HEK293 (cell line): ENCODE data around the gene ZNHIT2.

Source experiments
- CTCF ChIA-PET: fragments of 350-600 bp; formaldehyde crosslinking; extraction: SDS; loops from one replicate; lab custom pipeline; 2021; ENCODE audit warnings: antibody characterized with exemption; lab: Yijun Ruan, JAX
- POLR2A ChIA-PET: fragments of 300-600 bp; formaldehyde crosslinking; extraction: SDS; loops from one replicate; lab custom pipeline; 2020; ENCODE audit warnings: antibody characterized with exemption, inconsistent platforms; lab: Yijun Ruan, JAX
- H3K27ac ChIP-seq: fragments of 200-500 bp; sonication (Bioruptor generic); 2 replicates; pipeline ENCODE4 v1.5.1; 2014; ENCODE audit warnings: low read depth, low read length, control low read depth, inconsistent platforms; ENCODE audit errors: extremely low read depth
- H3K36me3 ChIP-seq, 2 experiments: fragments of 200-500 bp in 1 of 2; sonication (Bioruptor generic) in 1 of 2; 1 replicate in 1 of 2; 2 replicates in 1 of 2; pipeline ENCODE4 v1.5.1; 2014 to 2017; ENCODE audit warnings: inconsistent platforms in 2 of 2, low read length in 2 of 2; ENCODE audit not compliant: control insufficient read depth in 2 of 2, insufficient read depth in 1 of 2
- H3K4me1 ChIP-seq: fragments of 200-500 bp; sonication (Bioruptor generic); 2 replicates; pipeline ENCODE4 v1.5.1; 2014; ENCODE audit warnings: mild to moderate bottlenecking, low read length, inconsistent platforms; ENCODE audit not compliant: control insufficient read depth, insufficient read depth
- H3K4me3 ChIP-seq: 2 replicates; pipeline ENCODE4 v1.5.1; 2011; ENCODE audit warnings: low read depth, mild to moderate bottlenecking, control low read depth, low read length, moderate library complexity
- H3K9me3 ChIP-seq: fragments of 200-500 bp; sonication (Bioruptor generic); 2 replicates; pipeline ENCODE4 v1.5.1; 2014; ENCODE audit warnings: low read depth, low read length, inconsistent platforms; ENCODE audit not compliant: control insufficient read depth, insufficient read depth
- CTCF ChIP-seq: fragments of 450-650 bp; formaldehyde crosslinking; IDR thresholded peaks from 2 replicates; pipeline ENCODE4 v1.5.1; 2016; ENCODE audit warnings: missing biosample characterization, missing genetic modification characterization
- ELK4 ChIP-seq: IDR thresholded peaks from 2 replicates; pipeline ENCODE4 v1.6.1; 2011; ENCODE audit warnings: mild to moderate bottlenecking, low read depth, low read length, borderline replicate concordance
- HIC1 ChIP-seq: fragments of 450-650 bp; formaldehyde crosslinking; IDR thresholded peaks from 2 replicates; pipeline ENCODE4 v1.5.1; 2016; ENCODE audit warnings: missing biosample characterization, missing genetic modification characterization
- KLF16 ChIP-seq: fragments of 450-650 bp; formaldehyde crosslinking; IDR thresholded peaks from 2 replicates; pipeline ENCODE4 v1.5.1; 2017; ENCODE audit warnings: missing biosample characterization, missing genetic modification characterization
- YY1 ChIP-seq: fragments of 450-650 bp; formaldehyde crosslinking; IDR thresholded peaks from 2 replicates; pipeline ENCODE4 v1.5.1; 2018; ENCODE audit warnings: missing biosample characterization, missing genetic modification characterization
- ZBTB11 ChIP-seq: fragments of 450-650 bp; formaldehyde crosslinking; conservative IDR thresholded peaks from 2 replicates; pipeline ENCODE4 v1.5.1; 2016; ENCODE audit warnings: low read depth, missing biosample characterization, missing genetic modification characterization
- ZNF114 ChIP-seq: fragments of 450-650 bp; formaldehyde crosslinking; IDR thresholded peaks from 2 replicates; pipeline ENCODE4 v1.5.0; 2017; ENCODE audit warnings: missing biosample characterization, missing genetic modification characterization
- ZNF157 ChIP-seq: fragments of 450-650 bp; formaldehyde crosslinking; IDR thresholded peaks from 2 replicates; pipeline ENCODE4 v1.5.1; 2016; ENCODE audit warnings: missing biosample characterization, missing genetic modification characterization
- ZNF184 ChIP-seq: fragments of 450-650 bp; IDR thresholded peaks from 2 replicates; pipeline ENCODE4 v1.5.1; 2018; ENCODE audit warnings: missing biosample characterization, mild to moderate bottlenecking, missing genetic modification characterization
- ZNF202 ChIP-seq: fragments of 450-650 bp; formaldehyde crosslinking; IDR thresholded peaks from 2 replicates; pipeline ENCODE4 v1.5.1; 2016; ENCODE audit warnings: missing biosample characterization, missing genetic modification characterization, borderline replicate concordance
- ZNF274 ChIP-seq, 2 experiments: fragments of 200-500 bp in 1 of 2; fragments of 450-650 bp in 1 of 2; sonication (Bioruptor generic) in 1 of 2; formaldehyde crosslinking in 1 of 2; IDR thresholded peaks; 2 replicates each; pipeline versions ENCODE4 v1.5.1 to v1.6.1; 2014 to 2016; ENCODE audit warnings: borderline replicate concordance in 1 of 2, inconsistent platforms in 1 of 2, low read length in 1 of 2, missing biosample characterization in 1 of 2, missing genetic modification characterization in 1 of 2
- ZNF521 ChIP-seq: fragments of 450-650 bp; formaldehyde crosslinking; IDR thresholded peaks from 2 replicates; pipeline ENCODE4 v1.5.1; 2017; ENCODE audit warnings: missing biosample characterization, mild to moderate bottlenecking, missing genetic modification characterization
- ZNF561 ChIP-seq: fragments of 450-650 bp; IDR thresholded peaks from 2 replicates; pipeline ENCODE4 v1.5.1; 2018; ENCODE audit warnings: missing biosample characterization, missing genetic modification characterization, borderline replicate concordance
- ZNF571 ChIP-seq: fragments of 450-650 bp; formaldehyde crosslinking; IDR thresholded peaks from 2 replicates; pipeline ENCODE4 v1.5.0; 2017; ENCODE audit warnings: missing biosample characterization, missing genetic modification characterization
- ZNF580 ChIP-seq: fragments of 450-650 bp; formaldehyde crosslinking; IDR thresholded peaks from 2 replicates; pipeline ENCODE4 v1.5.1; 2016; ENCODE audit warnings: missing biosample characterization, missing genetic modification characterization
- ZNF585B ChIP-seq: fragments of 450-650 bp; formaldehyde crosslinking; IDR thresholded peaks from 2 replicates; pipeline ENCODE4 v1.5.1; 2016; ENCODE audit warnings: missing biosample characterization, missing genetic modification characterization
- ZNF777 ChIP-seq: fragments of 450-650 bp; formaldehyde crosslinking; IDR thresholded peaks from 2 replicates; pipeline ENCODE4 v1.5.1; 2017; ENCODE audit warnings: missing biosample characterization, missing genetic modification characterization, borderline replicate concordance
- ZNF791 ChIP-seq: fragments of 450-650 bp; formaldehyde crosslinking; IDR thresholded peaks from 2 replicates; pipeline ENCODE4 v1.5.1; 2016; ENCODE audit warnings: missing biosample characterization, missing genetic modification characterization

The ZNHIT2 gene

GRCh38 chr11:65095427-65095826 is 22.1 kb downstream of the ZNHIT2 start (continued):
- TF ChIP-seq HIC1 (tag by site-specific recombination) (no peak), KLF16 (tag by site-specific recombination) (no peak), ELK4 (no peak), ZNF585B (tag by site-specific recombination) (no peak), ZNF777 (tag by site-specific recombination) (no peak), CTCF (tag by site-specific recombination) (no peak), ZNF114 (tag by site-specific recombination) (no peak), ZNF274 (IDR thresholded peaks at IDR 0.05; ENCODE audit: low read length) (no peak), ZNF274 (tag by site-specific recombination; IDR thresholded peaks at IDR 0.05; ENCODE audit: borderline replicate concordance) (no peak)

- POLR2A ChIA-PET, result interaction anchor here (1.0 to 1.2 kb wide), 2 partner anchors 20 to 312 kb away, joined by 3 read pairs; partner anchors contain the start of gene SF1
- no peaks in the 10 kb centered on the region for H3K9me3 ChIP-seq
Measured at GRCh38 chr11:65090628-65091027, 26.9 kb downstream of the ZNHIT2 start.

GRCh38 chr11:65089621-65090020 is 27.9 kb downstream of the ZNHIT2 start:
- POLR2A ChIA-PET, result interaction anchor here (1.0 to 1.2 kb wide), 2 partner anchors 21 to 32 kb away, joined by 3 read pairs; partner anchors contain the start of genes FAU and MRPL49
- H3K9me3 ChIP-seq, result no peaks in the 10 kb centered on the region
- no peaks in the 10 kb centered on the region for H3K4me1 ChIP-seq
- H3K36me3 ChIP-seq, result peaks cover 0 to 49% of the 10 kb centered on the region in 2 experiments; a peak in 1 of 3 replicates
- TF ChIP-seq ZNF521 (tag by site-specific recombination), result no peak
- TF ChIP-seq ZNF561, result no peak
- TF ChIP-seq ZBTB11, result no peak
- TF ChIP-seq ZNF184 (tag by site-specific recombination), result no peak
- TF ChIP-seq ZNF791 (tag by site-specific recombination), result no peak
- no peak overlapping the region for H3K4me3 ChIP-seq
- CTCF ChIA-PET, result no interaction called here
- H3K27ac ChIP-seq, result no peak overlapping the region

More at GRCh38 chr11:65090628-65091027, 26.9 kb downstream of the ZNHIT2 start:
- CTCF ChIA-PET, result interaction anchor here (0.5 to 1.1 kb wide), 3 partner anchors 8 to 20 kb away, joined by 3 to 5 read pairs (median 3); no protein-coding TSS in a partner anchor
- no peak overlapping the region for H3K4me3 ChIP-seq
- no peak overlapping the region for H3K27ac ChIP-seq
- no peaks in the 10 kb centered on the region for H3K4me1 ChIP-seq
- peaks cover 0 to 42% of the 10 kb centered on the region in 2 experiments; a peak in 1 of 3 replicates for H3K36me3 ChIP-seq
- TF ChIP-seq ZNF571 (tag by site-specific recombination) (no peak), ZNF580 (no peak), ZNF202 (tag by site-specific recombination) (no peak), ZNF157 (no peak), YY1 (tag by site-specific recombination) (no peak)
